WTC11 (cell line): ENCODE data around the gene PLEKHH1. TPM values are rescaled to one million over a fixed set of nuclear protein-coding genes. Genes with fewer than 3 reads are reported as not detected.

Experiments used
- ATAC-seq: fragments of 200-7000 bp; cut with Tn5 transposase; 2 replicates; pipeline ENCODE4 v1.10.0; 2021; ENCODE audit warnings: mild to moderate bottlenecking, moderate library complexity
- CTCF ChIA-PET: fragments of 300-600 bp; sonication (Branson Sonifier 250); formaldehyde crosslinking; loops from one replicate; lab custom pipeline; 2021; ENCODE audit warnings: antibody characterized with exemption; lab: Charles Lee
- POLR2A ChIA-PET: fragments of 350-600 bp; sonication (Branson Sonifier 250); formaldehyde crosslinking; loops from one replicate; lab custom pipeline; 2021; ENCODE audit warnings: antibody characterized with exemption; lab: Charles Lee
- DNase-seq: peaks from one replicate; pipeline ENCODE4 v3.0.0; 2021; ENCODE audit warnings: low spot score
- H3K27ac Mint-ChIP-seq: 2 replicates; pipeline ENCODE4 v1.8.0; 2021; ENCODE audit warnings: mixed read lengths
- H3K27me3 Mint-ChIP-seq: 2 replicates; pipeline ENCODE4 v1.8.0; 2021; ENCODE audit warnings: low read depth, mild to moderate bottlenecking, moderate library complexity, mixed read lengths
- H3K36me3 Mint-ChIP-seq: 2 replicates; pipeline ENCODE4 v1.8.0; 2021; ENCODE audit warnings: mixed read lengths
- H3K4me1 Mint-ChIP-seq: 2 replicates; pipeline ENCODE4 v1.8.0; 2022; ENCODE audit warnings: mixed read lengths
- H3K4me3 Mint-ChIP-seq: 2 replicates; pipeline ENCODE4 v1.8.0; 2021; ENCODE audit warnings: mild to moderate bottlenecking, moderate library complexity, mixed read lengths
- H3K9me3 Mint-ChIP-seq: 2 replicates; pipeline ENCODE4 v1.8.0; 2021; ENCODE audit warnings: mixed read lengths
- ATF1 ChIP-seq: sonication (generic); formaldehyde crosslinking; IDR thresholded peaks from 2 replicates; pipeline ENCODE4 v1.8.1; 2023; ENCODE audit warnings: mild to moderate bottlenecking, moderate library complexity, missing genetic modification reagents
- GABPB1 ChIP-seq: sonication (generic); formaldehyde crosslinking; IDR thresholded peaks from 2 replicates; pipeline ENCODE4 v1.8.1; 2023; ENCODE audit warnings: mild to moderate bottlenecking, missing genetic modification reagents
- GTF2I ChIP-seq: fragments of 250-450 bp; sonication (Bioruptor Pico); conservative IDR thresholded peaks from 2 replicates; pipeline ENCODE4 v1.4.0; 2021; ENCODE audit warnings: mild to moderate bottlenecking
- JAZF1 ChIP-seq: fragments of 250-450 bp; sonication (Bioruptor Pico); IDR thresholded peaks from 2 replicates; pipeline ENCODE4 v1.9.0; 2021; ENCODE audit warnings: moderate library complexity, mild to moderate bottlenecking, inconsistent platforms
- KAT7 ChIP-seq: sonication (generic); formaldehyde crosslinking; IDR thresholded peaks from 2 replicates; pipeline ENCODE4 v1.8.1; 2023; ENCODE audit warnings: missing genetic modification reagents, mild to moderate bottlenecking, borderline replicate concordance
- MLX ChIP-seq: sonication (generic); formaldehyde crosslinking; IDR thresholded peaks from 2 replicates; pipeline ENCODE4 v1.8.1; 2023; ENCODE audit warnings: mild to moderate bottlenecking, missing genetic modification reagents, moderate library complexity
- NFYB ChIP-seq: sonication (generic); formaldehyde crosslinking; conservative IDR thresholded peaks from 2 replicates; pipeline ENCODE4 v1.8.0; 2022; ENCODE audit warnings: low read depth, missing genetic modification reagents
- NR1H2 ChIP-seq: sonication (generic); formaldehyde crosslinking; IDR thresholded peaks from 2 replicates; pipeline ENCODE4 v1.9.0; 2021; ENCODE audit warnings: mild to moderate bottlenecking, moderate library complexity, missing genetic modification reagents
- OVOL2 ChIP-seq: fragments of 250-450 bp; sonication (Bioruptor Pico); IDR thresholded peaks from 2 replicates; pipeline ENCODE4 v1.9.0; 2021; ENCODE audit warnings: mild to moderate bottlenecking, borderline replicate concordance
- PREB ChIP-seq: sonication (generic); formaldehyde crosslinking; IDR thresholded peaks from 2 replicates; pipeline ENCODE4 v1.8.1; 2022; ENCODE audit warnings: mild to moderate bottlenecking, missing genetic modification reagents, moderate library complexity, borderline replicate concordance
- TCF7 ChIP-seq: sonication (generic); formaldehyde crosslinking; IDR thresholded peaks from 2 replicates; pipeline ENCODE4 v1.8.0; 2022; ENCODE audit warnings: mild to moderate bottlenecking, low read depth, missing genetic modification reagents, moderate library complexity
- TEAD4 ChIP-seq: sonication (generic); formaldehyde crosslinking; IDR thresholded peaks from 2 replicates; pipeline ENCODE4 v1.8.0; 2022; ENCODE audit warnings: mild to moderate bottlenecking, missing genetic modification reagents
- TP53 ChIP-seq: sonication (generic); formaldehyde crosslinking; IDR thresholded peaks from 2 replicates; pipeline ENCODE4 v1.8.1; 2023; ENCODE audit warnings: mild to moderate bottlenecking, missing genetic modification reagents
- USF2 ChIP-seq: sonication (generic); formaldehyde crosslinking; IDR thresholded peaks from 2 replicates; pipeline ENCODE4 v1.8.1; 2023; ENCODE audit warnings: mild to moderate bottlenecking, missing genetic modification reagents, moderate library complexity
- ZNF219 ChIP-seq: sonication (generic); formaldehyde crosslinking; IDR thresholded peaks from 2 replicates; pipeline ENCODE4 v1.8.0; 2023; ENCODE audit warnings: missing genetic modification reagents, mild to moderate bottlenecking, borderline replicate concordance
- ZNF232 ChIP-seq: sonication (generic); formaldehyde crosslinking; IDR thresholded peaks from 2 replicates; pipeline ENCODE4 v1.8.0; 2022; ENCODE audit warnings: mild to moderate bottlenecking, missing genetic modification reagents
- ZNF263 ChIP-seq: sonication (generic); formaldehyde crosslinking; IDR thresholded peaks from 2 replicates; pipeline ENCODE4 v1.8.1; 2022; ENCODE audit warnings: low read depth, mild to moderate bottlenecking, moderate library complexity, missing genetic modification reagents
- total RNA-seq: library from RNA; stranded (reverse); gene quantifications from 3 replicates; pipeline ENCODE4 v1.2.3, GENCODE V29; 2021
- TF ChIP-seq, protein P1 (sequence below): sonication (generic); formaldehyde crosslinking; IDR thresholded peaks from 2 replicates; pipeline ENCODE4 v1.8.1; 2023; ENCODE audit warnings: mild to moderate bottlenecking, missing genetic modification reagents, borderline replicate concordance
- TF ChIP-seq, protein P2 (sequence below): fragments of 250-450 bp; sonication (Bioruptor Pico); IDR thresholded peaks from 2 replicates; pipeline ENCODE4 v1.9.0; 2021; ENCODE audit warnings: mild to moderate bottlenecking, borderline replicate concordance

Gene PLEKHH1
- total RNA-seq, 1 experiment from 2014 or later: 48.3 TPM

DNA sequence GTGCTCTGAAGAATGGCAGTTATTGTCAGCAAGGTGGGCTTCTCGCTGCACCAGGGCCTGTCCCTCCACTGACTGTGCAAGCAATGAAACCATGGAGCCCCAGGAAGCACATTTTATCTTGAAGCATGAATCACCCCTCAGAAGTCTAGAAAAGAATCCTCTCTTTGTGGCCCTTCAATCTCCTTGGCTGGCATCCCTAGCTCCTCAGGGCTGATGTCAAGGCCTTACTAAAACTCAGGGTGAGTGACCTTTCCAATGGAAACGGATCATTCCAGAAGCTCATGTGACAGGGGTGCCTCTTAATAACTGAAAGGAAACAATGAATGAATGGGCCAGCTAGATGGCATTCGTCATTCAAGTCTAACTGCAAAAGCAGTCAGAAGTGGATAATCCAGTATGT, 22.3 kb upstream of the PLEKHH1 start (continued):
- TF ChIP-seq, protein P1, sequence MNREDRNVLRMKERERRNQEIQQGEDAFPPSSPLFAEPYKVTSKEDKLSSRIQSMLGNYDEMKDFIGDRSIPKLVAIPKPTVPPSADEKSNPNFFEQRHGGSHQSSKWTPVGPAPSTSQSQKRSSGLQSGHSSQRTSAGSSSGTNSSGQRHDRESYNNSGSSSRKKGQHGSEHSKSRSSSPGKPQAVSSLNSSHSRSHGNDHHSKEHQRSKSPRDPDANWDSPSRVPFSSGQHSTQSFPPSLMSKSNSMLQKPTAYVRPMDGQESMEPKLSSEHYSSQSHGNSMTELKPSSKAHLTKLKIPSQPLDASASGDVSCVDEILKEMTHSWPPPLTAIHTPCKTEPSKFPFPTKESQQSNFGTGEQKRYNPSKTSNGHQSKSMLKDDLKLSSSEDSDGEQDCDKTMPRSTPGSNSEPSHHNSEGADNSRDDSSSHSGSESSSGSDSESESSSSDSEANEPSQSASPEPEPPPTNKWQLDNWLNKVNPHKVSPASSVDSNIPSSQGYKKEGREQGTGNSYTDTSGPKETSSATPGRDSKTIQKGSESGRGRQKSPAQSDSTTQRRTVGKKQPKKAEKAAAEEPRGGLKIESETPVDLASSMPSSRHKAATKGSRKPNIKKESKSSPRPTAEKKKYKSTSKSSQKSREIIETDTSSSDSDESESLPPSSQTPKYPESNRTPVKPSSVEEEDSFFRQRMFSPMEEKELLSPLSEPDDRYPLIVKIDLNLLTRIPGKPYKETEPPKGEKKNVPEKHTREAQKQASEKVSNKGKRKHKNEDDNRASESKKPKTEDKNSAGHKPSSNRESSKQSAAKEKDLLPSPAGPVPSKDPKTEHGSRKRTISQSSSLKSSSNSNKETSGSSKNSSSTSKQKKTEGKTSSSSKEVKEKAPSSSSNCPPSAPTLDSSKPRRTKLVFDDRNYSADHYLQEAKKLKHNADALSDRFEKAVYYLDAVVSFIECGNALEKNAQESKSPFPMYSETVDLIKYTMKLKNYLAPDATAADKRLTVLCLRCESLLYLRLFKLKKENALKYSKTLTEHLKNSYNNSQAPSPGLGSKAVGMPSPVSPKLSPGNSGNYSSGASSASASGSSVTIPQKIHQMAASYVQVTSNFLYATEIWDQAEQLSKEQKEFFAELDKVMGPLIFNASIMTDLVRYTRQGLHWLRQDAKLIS (CRISPR knock-in tag): no peak
- TF ChIP-seq USF2 (CRISPR knock-in tag) (no peak), TEAD4 (CRISPR knock-in tag) (no peak), ATF1 (CRISPR knock-in tag) (no peak), ZNF219 (CRISPR knock-in tag) (no peak), TP53 (CRISPR knock-in tag) (no peak), OVOL2 (CRISPR knock-in tag) (no peak), JAZF1 (no peak), PREB (CRISPR knock-in tag) (no peak), ZNF232 (CRISPR knock-in tag) (no peak), NR1H2 (CRISPR knock-in tag) (no peak), KAT7 (no peak), ZNF263 (no peak)

- H3K4me3 Mint-ChIP-seq: no peak overlapping the region
- no peak for TF ChIP-seq USF2 (CRISPR knock-in tag)
- no peak for TF ChIP-seq MLX (CRISPR knock-in tag)
- no peak for TF ChIP-seq GABPB1 (CRISPR knock-in tag)
- no peak for TF ChIP-seq TCF7
- TF ChIP-seq, protein P2, sequence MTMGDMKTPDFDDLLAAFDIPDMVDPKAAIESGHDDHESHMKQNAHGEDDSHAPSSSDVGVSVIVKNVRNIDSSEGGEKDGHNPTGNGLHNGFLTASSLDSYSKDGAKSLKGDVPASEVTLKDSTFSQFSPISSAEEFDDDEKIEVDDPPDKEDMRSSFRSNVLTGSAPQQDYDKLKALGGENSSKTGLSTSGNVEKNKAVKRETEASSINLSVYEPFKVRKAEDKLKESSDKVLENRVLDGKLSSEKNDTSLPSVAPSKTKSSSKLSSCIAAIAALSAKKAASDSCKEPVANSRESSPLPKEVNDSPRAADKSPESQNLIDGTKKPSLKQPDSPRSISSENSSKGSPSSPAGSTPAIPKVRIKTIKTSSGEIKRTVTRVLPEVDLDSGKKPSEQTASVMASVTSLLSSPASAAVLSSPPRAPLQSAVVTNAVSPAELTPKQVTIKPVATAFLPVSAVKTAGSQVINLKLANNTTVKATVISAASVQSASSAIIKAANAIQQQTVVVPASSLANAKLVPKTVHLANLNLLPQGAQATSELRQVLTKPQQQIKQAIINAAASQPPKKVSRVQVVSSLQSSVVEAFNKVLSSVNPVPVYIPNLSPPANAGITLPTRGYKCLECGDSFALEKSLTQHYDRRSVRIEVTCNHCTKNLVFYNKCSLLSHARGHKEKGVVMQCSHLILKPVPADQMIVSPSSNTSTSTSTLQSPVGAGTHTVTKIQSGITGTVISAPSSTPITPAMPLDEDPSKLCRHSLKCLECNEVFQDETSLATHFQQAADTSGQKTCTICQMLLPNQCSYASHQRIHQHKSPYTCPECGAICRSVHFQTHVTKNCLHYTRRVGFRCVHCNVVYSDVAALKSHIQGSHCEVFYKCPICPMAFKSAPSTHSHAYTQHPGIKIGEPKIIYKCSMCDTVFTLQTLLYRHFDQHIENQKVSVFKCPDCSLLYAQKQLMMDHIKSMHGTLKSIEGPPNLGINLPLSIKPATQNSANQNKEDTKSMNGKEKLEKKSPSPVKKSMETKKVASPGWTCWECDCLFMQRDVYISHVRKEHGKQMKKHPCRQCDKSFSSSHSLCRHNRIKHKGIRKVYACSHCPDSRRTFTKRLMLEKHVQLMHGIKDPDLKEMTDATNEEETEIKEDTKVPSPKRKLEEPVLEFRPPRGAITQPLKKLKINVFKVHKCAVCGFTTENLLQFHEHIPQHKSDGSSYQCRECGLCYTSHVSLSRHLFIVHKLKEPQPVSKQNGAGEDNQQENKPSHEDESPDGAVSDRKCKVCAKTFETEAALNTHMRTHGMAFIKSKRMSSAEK (CRISPR knock-in tag): no peak
- TF ChIP-seq NFYB (CRISPR knock-in tag): no peak
- TF ChIP-seq GTF2I (CRISPR knock-in tag): no peak
Measured at GRCh38 chr14:67512463-67513310, 20.4 kb upstream of the PLEKHH1 start.

More at GRCh38 chr14:67512463-67513310, 20.4 kb upstream of the PLEKHH1 start:
- Mint-ChIP-seq H3K27ac (no peak overlapping the region), H3K36me3 (no peaks in the 10 kb centered on the region), H3K4me1 (peaks cover 21% of the 10 kb centered on the region), H3K9me3 (no peaks in the 10 kb centered on the region), H3K27me3 (peaks cover 58% of the 10 kb centered on the region)
- no peak for DNase-seq
- POLR2A ChIA-PET: interaction anchor here (0.9 kb wide), 1 partner anchor 21 kb away, joined by 3 read pairs; the partner anchor contains the start of gene PLEKHH1
- no peak for ATAC-seq
- CTCF ChIA-PET: interaction anchor here (0.8 to 8.5 kb wide), 9 partner anchors 14 to 154 kb away, joined by 3 to 83 read pairs (median 6); partner anchors contain the start of genes ATP6V1D and PIGH
